Measurements from ENCODE around the gene COLEC11. TPM values are rescaled to one million over a fixed set of nuclear protein-coding genes. Genes with fewer than 3 reads are reported as not detected.

The COLEC11 gene
- total and polyA plus RNA-seq, 2 of the 13 experiments (the other 11 are each of a cell fraction or from before 2014, with no cell fraction given) = 1.5 to 3.0 TPM

DNA sequence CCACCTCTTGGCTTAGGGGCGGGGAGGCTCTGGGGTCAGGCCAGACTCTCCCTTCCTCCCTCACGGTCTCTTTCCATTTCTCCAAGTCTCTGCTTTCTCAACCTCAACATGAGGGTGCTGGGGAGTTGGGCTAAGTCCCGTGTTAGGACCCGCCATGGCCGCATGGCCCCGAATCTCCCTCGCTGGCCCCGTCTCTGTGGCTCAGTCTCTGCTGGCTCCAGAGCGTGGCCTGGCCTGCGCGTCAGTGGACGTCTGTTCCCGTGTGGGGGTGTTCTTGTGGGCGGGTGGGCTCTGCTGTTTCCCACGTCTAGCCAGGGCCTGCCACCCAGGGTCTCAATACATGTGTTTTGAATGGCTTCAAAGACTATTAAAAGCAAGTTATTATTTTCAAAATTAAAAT lies 75.5 kb downstream of the COLEC11 start (continued):
- TF ChIP-seq MXD1 (CRISPR knock-in tag; IDR thresholded peaks at IDR 0.05) (no peak), SALL1 (CRISPR knock-in tag; IDR thresholded peaks at IDR 0.05) (no peak), ZNF136 (CRISPR knock-in tag; IDR thresholded peaks at IDR 0.05; ENCODE audit: low read depth) (no peak), CEBPB (IDR thresholded peaks at IDR 0.05; ENCODE audit: borderline replicate concordance, low read depth, low read length) (no peak), ZSCAN22 (CRISPR knock-in tag; IDR thresholded peaks at IDR 0.05) (no peak), ZNF281 (CRISPR knock-in tag; IDR thresholded peaks at IDR 0.05; ENCODE audit: borderline replicate concordance) (no peak), HNRNPK (IDR thresholded peaks at IDR 0.05; ENCODE audit: low read depth, low read length, poor library complexity, severe bottlenecking) (no peak), ZNF414 (CRISPR knock-in tag; IDR thresholded peaks at IDR 0.05) (no peak)
- TF ChIP-seq, protein P1, sequence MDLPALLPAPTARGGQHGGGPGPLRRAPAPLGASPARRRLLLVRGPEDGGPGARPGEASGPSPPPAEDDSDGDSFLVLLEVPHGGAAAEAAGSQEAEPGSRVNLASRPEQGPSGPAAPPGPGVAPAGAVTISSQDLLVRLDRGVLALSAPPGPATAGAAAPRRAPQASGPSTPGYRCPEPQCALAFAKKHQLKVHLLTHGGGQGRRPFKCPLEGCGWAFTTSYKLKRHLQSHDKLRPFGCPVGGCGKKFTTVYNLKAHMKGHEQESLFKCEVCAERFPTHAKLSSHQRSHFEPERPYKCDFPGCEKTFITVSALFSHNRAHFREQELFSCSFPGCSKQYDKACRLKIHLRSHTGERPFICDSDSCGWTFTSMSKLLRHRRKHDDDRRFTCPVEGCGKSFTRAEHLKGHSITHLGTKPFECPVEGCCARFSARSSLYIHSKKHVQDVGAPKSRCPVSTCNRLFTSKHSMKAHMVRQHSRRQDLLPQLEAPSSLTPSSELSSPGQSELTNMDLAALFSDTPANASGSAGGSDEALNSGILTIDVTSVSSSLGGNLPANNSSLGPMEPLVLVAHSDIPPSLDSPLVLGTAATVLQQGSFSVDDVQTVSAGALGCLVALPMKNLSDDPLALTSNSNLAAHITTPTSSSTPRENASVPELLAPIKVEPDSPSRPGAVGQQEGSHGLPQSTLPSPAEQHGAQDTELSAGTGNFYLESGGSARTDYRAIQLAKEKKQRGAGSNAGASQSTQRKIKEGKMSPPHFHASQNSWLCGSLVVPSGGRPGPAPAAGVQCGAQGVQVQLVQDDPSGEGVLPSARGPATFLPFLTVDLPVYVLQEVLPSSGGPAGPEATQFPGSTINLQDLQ (CRISPR knock-in tag; IDR thresholded peaks at IDR 0.05) = no peak
